PC-9 (cell line): ENCODE data around the gene TAF11L10.
"Not testable (repeated sequence)": the region's sequence is repeated elsewhere in the genome, so short reads cannot be mapped to it uniquely, and the experiment has no call there.

Experiments used
- EZH2 ChIP-seq: fragments of 200-600 bp; sonication (generic); IDR thresholded peaks from 2 replicates; pipeline ENCODE4 v1.8.0; 2017; ENCODE audit warnings: antibody characterized with exemption, low read depth
- TF ChIP-seq, protein P1 (sequence below): fragments of 200-600 bp; sonication (generic); conservative IDR thresholded peaks from 2 replicates; pipeline ENCODE4 v1.6.1; 2017; ENCODE audit warnings: mixed run types, antibody characterized with exemption, mild to moderate bottlenecking, moderate library complexity

DNA sequence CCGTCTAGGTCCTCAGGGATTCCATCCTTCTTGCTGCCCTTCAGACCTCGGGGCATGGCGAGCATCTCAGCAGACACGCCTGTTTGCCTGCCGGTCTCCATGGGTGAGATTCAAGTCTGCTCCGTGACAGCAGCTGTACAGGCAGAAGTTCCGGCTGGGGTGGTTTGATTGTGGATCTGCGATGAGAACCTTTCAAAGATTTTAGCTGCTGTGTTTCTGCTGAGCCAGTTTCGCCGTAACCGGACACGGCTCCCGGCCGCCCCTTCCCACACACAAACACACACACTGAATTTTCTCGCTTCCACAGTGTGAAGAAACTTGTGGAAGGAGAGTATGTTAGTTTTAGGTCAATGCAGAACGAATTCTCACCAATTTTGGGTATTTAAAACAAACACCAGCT, 12.0 kb downstream of the TAF11L10 start, which contains the start of gene TAF11L7:
- TF ChIP-seq, protein P1, sequence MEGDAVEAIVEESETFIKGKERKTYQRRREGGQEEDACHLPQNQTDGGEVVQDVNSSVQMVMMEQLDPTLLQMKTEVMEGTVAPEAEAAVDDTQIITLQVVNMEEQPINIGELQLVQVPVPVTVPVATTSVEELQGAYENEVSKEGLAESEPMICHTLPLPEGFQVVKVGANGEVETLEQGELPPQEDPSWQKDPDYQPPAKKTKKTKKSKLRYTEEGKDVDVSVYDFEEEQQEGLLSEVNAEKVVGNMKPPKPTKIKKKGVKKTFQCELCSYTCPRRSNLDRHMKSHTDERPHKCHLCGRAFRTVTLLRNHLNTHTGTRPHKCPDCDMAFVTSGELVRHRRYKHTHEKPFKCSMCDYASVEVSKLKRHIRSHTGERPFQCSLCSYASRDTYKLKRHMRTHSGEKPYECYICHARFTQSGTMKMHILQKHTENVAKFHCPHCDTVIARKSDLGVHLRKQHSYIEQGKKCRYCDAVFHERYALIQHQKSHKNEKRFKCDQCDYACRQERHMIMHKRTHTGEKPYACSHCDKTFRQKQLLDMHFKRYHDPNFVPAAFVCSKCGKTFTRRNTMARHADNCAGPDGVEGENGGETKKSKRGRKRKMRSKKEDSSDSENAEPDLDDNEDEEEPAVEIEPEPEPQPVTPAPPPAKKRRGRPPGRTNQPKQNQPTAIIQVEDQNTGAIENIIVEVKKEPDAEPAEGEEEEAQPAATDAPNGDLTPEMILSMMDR = not testable (repeated sequence)
- not testable (repeated sequence) for TF ChIP-seq EZH2
